HG03575 (cell line): Measurements from ENCODE around the gene FILIP1L.
"Not testable (repeated sequence)": the region's sequence is repeated elsewhere in the genome, so short reads cannot be mapped to it uniquely, and the experiment has no call there.

Source experiments
- ATAC-seq: cut with Tn5 transposase; IDR thresholded peaks from one replicate; pipeline ENCODE4 v1.9.1; 2021; ENCODE audit not compliant: unreplicated experiment, insufficient number of reproducible peaks, low FRiP score; ENCODE audit errors: extremely low read depth

FILIP1L gene

GRCh38 chr3:99848433-99848832 is 265.9 kb downstream of the FILIP1L start:
- no peak for ATAC-seq

DNA sequence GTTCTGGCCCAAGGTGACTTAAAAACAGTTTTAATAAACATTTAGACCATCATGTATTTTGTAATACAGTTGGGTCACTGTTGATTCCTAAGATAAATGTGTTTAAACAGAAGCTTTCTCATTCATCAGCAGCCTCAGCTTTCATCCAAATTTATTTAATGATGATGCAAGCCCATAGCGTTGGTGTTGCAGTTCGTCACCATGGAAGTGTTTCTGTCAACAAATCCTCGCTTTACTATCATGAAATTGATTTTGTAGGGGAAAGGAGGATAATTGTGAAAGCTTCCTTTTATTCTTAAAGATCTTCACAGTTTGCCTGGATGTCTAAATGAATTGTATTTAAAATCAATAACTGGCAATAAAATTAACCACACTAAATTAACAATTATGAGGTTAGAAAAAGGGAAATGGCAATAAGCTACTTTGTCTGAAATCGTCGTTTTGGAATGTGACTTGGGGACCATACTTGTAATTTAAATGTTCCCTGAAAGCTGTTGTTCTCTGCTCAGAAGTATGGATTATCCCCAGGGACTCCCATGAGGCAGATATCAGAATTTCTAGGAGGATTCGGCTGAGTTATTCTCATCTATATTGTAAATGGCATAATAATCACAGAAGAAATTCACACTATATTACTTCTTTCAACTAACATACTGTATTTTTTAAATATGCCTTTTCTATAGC is 267.7 kb downstream of the FILIP1L start:
- ATAC-seq: no peak

GRCh38 chr3:99845999-99846398 is 268.3 kb downstream of the FILIP1L start:
- ATAC-seq: no peak

GRCh38 chr3:99845331-99845730 is 269.0 kb downstream of the FILIP1L start:
- ATAC-seq: no peak

DNA sequence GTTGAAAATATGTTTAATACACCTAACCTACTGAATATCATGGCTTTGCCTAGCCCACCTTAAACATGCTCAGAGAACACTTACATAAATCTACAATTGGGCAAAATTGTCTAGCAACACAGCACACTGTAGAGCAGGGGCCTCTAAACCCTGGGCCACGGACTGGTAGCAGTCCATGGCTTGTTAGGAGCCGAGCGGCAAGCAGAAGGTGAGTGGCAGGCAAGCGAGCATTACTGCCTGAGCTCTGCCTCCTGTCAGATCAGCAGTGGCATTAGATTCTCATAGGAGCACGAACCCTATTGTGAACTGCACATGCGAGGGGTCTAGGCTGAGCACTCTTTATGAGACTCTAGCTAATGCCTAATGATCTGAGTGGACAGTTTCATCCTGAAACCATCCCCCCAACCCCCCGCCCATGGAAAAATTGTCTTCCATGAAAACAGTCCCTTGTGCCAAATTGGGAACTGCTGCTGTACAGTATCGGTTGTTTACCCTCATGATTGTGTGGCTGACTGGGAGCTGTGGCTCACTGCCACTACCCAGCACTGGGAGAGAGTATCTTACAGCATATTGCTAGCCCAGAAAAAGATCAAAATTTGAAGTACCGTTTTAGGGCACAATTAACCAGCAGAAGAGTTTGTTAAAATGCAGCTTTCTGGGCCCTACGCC is 270.6 kb downstream of the FILIP1L start:
- no peak for ATAC-seq

DNA sequence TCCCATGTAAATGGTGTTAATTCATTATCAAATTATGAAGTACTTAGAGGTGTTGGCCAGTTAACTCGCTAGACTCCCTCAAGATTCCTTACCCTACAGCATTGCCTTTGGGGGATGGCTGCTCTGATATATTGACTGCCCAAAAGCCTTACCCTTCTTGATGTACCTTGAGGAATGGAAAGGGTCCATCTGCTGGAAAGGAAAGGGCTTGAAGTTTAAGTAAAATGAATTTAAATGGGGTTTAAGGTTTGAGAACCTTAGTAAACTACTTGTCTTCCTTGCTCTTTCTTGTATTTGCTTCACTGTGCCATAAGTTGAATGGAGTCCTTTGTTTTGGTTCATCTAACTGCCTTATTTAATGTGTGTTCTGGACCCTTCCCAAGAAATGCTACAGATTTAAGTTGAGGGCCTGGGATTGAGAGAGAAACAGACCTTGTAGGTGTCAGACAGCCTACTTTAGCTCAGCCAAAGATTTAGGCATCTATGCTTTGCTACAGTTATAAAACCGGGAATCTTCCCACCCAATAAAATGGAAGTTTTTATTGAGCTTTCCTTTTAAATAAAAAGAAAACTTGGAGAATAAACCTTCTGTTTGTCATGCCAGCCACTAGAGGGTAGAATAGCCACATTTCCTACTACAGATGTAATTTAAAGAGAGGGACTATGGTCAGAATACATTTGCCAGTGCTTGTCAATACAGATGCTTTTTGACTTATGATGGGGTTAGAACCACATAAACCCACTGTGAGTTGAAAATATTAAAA is 271.3 kb downstream of the FILIP1L start:
- ATAC-seq: no peak

GRCh38 chr3:99841949-99842348 is 272.4 kb downstream of the FILIP1L start:
- ATAC-seq: not testable (repeated sequence)

DNA sequence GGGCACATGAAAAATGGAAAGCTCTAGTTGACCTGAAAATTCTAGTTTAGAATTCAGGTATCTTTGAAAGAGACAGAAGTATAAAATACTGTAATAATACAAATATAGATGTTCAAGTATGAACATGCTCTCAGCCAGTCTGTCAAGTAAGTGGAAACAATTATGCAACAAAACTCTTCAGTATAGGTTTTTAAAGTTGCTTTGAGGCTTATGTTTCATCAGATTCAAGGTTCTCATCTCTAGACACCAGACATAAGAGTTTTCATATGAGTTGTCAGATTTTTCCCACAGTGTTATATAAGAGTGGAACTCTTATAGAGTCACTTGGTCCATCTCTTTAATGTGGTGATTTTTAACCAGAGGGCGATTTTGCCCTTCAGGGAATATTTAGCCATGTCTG is 274.7 kb downstream of the FILIP1L start:
- no peak for ATAC-seq

DNA sequence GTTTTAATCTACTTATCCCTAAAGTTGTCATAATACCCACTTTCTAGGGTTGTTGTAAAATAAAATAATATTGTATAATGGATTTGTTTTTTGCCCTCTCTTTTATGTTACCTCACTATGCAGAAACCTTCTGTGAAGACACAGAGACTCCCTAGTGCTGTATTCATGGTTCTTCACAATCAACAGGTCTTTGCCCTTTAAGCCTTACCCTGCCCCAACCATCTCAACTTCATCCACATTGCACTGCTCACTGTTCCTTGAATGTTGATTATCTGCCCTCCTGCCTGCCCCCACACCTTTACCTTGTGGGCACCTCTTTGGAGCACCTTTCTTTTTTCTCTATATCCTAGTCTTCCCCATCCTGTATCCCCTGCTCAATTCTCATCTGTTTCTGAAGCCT is 275.5 kb downstream of the FILIP1L start:
- ATAC-seq: no peak

DNA sequence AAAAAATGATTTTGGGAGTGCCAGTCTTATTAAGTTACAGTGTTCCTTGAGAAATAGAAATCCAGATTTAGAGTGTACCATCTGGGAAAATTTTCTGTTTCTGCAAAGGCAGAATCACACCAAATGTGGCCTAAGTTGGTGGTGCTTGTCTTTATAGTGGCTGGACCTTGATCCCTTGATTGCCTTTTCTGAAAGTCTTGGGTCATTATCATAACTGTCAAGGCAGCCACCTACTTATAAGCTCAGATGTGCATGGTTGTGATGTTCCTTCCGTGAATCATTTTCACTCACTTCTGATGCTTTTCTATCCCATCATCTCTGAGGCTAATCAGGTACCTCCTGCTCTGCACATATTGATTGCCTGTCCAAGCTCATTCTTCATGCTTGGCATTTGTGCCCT is 276.6 kb downstream of the FILIP1L start:
- ATAC-seq: no peak

- ATAC-seq: no peak
These were observed 277.6 kb downstream of the FILIP1L start for GRCh38 chr3:99836681-99837080.

GRCh38 chr3:99834211-99834957 is 279.9 kb downstream of the FILIP1L start:
- ATAC-seq: no peak

- no peak for ATAC-seq
These were observed 280.6 kb downstream of the FILIP1L start for GRCh38 chr3:99833617-99834205.

DNA sequence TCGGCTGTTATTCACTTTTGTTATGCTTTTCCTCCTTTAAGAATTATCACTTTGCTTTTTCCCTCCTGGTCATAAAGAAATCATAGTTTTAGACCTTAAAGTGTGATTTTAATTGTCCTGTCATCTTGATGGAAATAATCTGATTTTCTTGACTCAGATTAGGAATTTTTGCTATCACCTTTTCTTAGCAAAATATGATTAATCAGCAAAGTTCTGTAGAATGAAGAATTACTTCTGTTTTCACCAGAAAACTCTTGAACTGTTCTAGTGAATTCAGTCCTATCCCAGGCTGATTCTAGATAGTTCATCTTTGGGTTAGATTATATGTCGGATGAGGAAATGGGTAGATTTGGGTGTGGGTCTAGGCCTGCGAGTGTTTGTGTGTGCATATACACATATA is 284.5 kb downstream of the FILIP1L start:
- ATAC-seq: no peak

DNA sequence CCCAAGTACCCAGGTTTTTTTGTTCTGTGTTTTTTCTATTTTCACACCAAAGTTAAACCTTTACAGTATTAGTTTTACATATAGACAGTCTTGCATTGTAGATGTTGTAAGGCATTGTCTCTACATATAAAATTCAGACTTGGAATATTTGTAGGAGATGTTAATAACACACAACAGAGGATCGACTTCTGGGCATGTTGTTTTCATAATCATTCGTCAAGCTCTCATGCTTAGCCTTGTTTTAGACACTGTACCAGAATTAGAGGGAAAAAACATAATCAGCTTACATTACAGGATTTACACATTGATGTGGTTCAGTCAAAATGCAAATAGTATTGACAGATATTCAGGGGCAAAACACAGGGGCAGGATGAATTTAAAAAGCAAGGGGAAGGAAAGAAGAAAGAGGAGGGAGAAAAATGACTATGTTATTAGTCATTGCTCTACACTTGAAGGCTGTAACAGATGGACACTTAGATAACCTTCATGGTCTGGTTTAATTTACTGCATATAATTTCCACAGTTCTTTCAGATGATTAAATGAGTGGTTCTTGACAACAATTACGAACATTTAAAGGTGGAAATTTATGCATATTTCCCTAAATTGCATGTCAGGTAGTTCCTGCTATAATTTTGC is 289.2 kb downstream of the FILIP1L start:
- ATAC-seq: no peak

DNA sequence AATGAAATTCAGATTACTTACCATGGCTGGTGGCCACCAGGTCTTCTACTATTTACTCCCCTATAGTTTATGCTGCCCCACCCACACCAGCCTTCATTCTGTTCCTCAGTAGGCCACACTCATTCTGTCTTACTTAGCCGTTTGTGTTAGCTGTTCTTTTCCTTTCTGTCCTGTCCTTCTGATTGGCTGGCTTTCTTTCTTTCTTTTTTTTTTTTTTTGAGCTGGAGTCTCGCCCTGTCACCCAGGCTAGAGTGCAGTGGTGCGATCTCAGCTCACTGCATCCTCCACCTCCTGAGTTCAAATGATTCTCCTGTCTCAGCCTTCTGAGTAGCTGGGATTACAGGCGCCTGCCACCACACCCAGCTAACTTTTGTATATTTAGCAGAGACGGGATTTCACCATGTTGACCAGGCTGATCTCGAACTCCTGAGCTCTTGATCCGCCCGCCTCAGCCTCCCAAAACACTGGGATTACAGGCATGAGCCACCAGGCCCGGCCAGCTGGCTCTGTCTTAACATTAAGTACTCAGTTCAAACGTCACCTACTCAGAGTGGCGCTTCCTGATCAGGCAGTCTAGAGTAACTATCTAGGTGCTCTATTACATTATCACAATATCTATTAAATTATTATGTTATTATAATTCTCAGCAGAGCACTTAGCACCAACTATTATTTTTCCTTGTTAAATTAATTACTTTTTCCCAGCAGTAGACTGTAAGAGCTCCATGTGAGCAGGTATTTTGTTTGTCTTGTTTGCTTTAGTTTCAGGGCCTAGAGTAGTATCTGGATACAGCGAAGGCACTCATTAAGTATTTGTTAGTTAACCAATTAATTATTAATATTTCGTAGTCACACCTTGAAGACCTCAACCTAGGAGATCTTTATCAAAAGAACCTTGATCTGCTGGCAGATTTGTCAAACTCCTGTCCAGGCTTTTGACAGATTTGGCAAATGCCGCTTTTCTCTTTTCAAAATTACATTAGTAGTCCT is 290.3 kb downstream of the FILIP1L start:
- ATAC-seq: no peak

- no peak for ATAC-seq
These were observed 295.5 kb downstream of the FILIP1L start for GRCh38 chr3:99818818-99819217.
